HPDE6-E6E7 (cell line): Measurements from ENCODE around the gene IFNL1.
A peak's percentile ranks its signal among the peaks of the same experiment; 100 is the strongest.
"Not testable (repeated sequence)": the region's sequence is repeated elsewhere in the genome, so short reads cannot be mapped to it uniquely, and the experiment has no call there.

Experiments used
- DNase-seq: peaks from one replicate; pipeline ENCODE4 v3.0.0; 2011; ENCODE audit warnings: missing footprints; ENCODE audit errors: extremely low spot score

IFNL1 gene

GRCh38 chr19:39308531-39309304 lies 12.5 kb downstream of the IFNL1 start:
- no peak for DNase-seq

- DNase-seq, result not testable (repeated sequence)
Measured at GRCh38 chr19:39309305-39309670, 13.1 kb downstream of the IFNL1 start.

GRCh38 chr19:39310558-39311311 lies 14.5 kb downstream of the IFNL1 start:
- DNase-seq, result no peak

- DNase-seq, result no peak
Measured at GRCh38 chr19:39314016-39314728, 18.0 kb downstream of the IFNL1 start.

GRCh38 chr19:39315933-39316332 lies 19.7 kb downstream of the IFNL1 start:
- DNase-seq, result no peak

- DNase-seq, result no peak
Measured at GRCh38 chr19:39316627-39317321, 20.6 kb downstream of the IFNL1 start.

GRCh38 chr19:39317476-39317875 lies 21.3 kb downstream of the IFNL1 start:
- DNase-seq, result no peak

- no peak for DNase-seq
Measured at GRCh38 chr19:39318071-39318470, 21.9 kb downstream of the IFNL1 start.

GRCh38 chr19:39318690-39319089 lies 22.5 kb downstream of the IFNL1 start:
- no peak for DNase-seq

GRCh38 chr19:39319098-39319891 lies 23.1 kb downstream of the IFNL1 start:
- no peak for DNase-seq

GRCh38 chr19:39319892-39320248 lies 23.7 kb downstream of the IFNL1 start:
- no peak for DNase-seq

- DNase-seq, result no peak
Measured at GRCh38 chr19:39321117-39321831, 25.1 kb downstream of the IFNL1 start.

GRCh38 chr19:39321832-39322176 lies 25.6 kb downstream of the IFNL1 start:
- no peak for DNase-seq

GRCh38 chr19:39324242-39324842 lies 28.1 kb downstream of the IFNL1 start:
- no peak for DNase-seq

GRCh38 chr19:39325778-39326665 lies 29.8 kb downstream of the IFNL1 start:
- DNase-seq, result no peak

- no peak for DNase-seq
Measured at GRCh38 chr19:39327363-39328045, 31.3 kb downstream of the IFNL1 start.

GRCh38 chr19:39328046-39328705 lies 32.0 kb downstream of the IFNL1 start:
- DNase-seq, result peak; percentile 76

- no peak for DNase-seq
Measured at GRCh38 chr19:39329948-39330347, 33.7 kb downstream of the IFNL1 start.
